GM19025 (cell line): ENCODE measurements around the gene USP17L30.
"Not testable (repeated sequence)": the region's sequence is repeated elsewhere in the genome, so short reads cannot be mapped to it uniquely, and the experiment has no call there.

Source experiments
- ATAC-seq: cut with Tn5 transposase; IDR thresholded peaks from one replicate; pipeline ENCODE4 v1.9.1; 2021; ENCODE audit warnings: mild to moderate bottlenecking, low read depth, moderate library complexity; ENCODE audit not compliant: unreplicated experiment

USP17L30 gene, protein sequence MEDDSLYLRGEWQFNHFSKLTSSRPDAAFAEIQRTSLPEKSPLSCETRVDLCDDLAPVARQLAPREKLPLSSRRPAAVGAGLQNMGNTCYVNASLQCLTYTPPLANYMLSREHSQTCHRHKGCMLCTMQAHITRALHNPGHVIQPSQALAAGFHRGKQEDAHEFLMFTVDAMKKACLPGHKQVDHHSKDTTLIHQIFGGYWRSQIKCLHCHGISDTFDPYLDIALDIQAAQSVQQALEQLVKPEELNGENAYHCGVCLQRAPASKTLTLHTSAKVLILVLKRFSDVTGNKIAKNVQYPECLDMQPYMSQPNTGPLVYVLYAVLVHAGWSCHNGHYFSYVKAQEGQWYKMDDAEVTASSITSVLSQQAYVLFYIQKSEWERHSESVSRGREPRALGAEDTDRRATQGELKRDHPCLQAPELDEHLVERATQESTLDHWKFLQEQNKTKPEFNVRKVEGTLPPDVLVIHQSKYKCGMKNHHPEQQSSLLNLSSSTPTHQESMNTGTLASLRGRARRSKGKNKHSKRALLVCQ

DNA sequence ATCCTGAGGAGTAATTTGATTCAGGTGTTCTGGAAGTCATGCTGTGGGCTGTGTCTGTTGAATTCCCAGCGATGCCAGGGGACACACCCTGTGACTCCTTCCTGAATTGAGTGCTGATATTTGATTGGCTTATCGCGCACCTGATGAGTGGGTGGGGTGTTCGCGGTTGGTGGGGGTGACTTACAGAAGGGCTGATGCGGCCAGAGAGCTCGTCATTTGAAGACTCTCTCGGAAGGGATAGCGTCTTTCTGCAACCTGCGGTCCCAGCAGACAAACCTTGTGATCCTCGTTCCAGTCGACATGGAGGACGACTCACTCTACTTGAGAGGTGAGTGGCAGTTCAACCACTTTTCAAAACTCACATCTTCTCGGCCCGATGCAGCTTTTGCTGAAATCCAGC, at the start of gene USP17L30:
Gene USP17L30 (plus strand): TSS at position 301 of the 400 bp plus-strand sequence. CDS start 0 bp downstream, at position 301.
- not testable (repeated sequence) for ATAC-seq

DNA sequence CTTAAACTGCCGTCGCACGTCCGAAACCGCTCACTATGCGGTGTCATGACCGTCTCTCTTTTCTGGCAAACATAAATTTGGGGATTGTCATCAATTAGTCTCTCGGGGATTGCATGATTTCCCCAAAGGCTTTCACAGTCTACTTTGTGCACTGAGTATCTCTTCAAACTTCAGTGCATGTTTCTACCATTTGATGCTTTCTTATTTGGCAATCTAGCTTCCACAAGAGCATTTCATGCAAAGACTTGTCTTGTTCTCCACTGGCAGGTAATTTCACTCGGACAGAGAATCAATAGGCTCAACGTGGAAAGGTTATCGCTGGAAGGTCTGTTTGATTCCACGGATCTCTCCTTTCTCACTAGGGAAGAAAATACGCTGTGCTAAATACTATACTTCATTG, 38.7 kb upstream of the USP17L30 start:
- ATAC-seq: not testable (repeated sequence)

DNA sequence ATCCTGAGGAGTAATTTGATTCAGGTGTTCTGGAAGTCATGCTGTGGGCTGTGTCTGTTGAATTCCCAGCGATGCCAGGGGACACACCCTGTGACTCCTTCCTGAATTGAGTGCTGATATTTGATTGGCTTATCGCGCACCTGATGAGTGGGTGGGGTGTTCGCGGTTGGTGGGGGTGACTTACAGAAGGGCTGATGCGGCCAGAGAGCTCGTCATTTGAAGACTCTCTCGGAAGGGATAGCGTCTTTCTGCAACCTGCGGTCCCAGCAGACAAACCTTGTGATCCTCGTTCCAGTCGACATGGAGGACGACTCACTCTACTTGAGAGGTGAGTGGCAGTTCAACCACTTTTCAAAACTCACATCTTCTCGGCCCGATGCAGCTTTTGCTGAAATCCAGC, 38.1 kb upstream of the USP17L30 start, which contains the start of gene USP17L24:
Gene USP17L24 (plus strand): TSS at position 301 of the 400 bp plus-strand sequence. CDS start 0 bp downstream, at position 301.
- not testable (repeated sequence) for ATAC-seq

DNA sequence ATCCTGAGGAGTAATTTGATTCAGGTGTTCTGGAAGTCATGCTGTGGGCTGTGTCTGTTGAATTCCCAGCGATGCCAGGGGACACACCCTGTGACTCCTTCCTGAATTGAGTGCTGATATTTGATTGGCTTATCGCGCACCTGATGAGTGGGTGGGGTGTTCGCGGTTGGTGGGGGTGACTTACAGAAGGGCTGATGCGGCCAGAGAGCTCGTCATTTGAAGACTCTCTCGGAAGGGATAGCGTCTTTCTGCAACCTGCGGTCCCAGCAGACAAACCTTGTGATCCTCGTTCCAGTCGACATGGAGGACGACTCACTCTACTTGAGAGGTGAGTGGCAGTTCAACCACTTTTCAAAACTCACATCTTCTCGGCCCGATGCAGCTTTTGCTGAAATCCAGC, 33.3 kb upstream of the USP17L30 start, which contains the start of gene USP17L25:
Gene USP17L25 (plus strand): TSS at position 301 of the 400 bp plus-strand sequence. CDS start 0 bp downstream, at position 301.
- ATAC-seq: not testable (repeated sequence)

DNA sequence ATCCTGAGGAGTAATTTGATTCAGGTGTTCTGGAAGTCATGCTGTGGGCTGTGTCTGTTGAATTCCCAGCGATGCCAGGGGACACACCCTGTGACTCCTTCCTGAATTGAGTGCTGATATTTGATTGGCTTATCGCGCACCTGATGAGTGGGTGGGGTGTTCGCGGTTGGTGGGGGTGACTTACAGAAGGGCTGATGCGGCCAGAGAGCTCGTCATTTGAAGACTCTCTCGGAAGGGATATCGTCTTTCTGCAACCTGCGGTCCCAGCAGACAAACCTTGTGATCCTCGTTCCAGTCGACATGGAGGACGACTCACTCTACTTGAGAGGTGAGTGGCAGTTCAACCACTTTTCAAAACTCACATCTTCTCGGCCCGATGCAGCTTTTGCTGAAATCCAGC, 28.6 kb upstream of the USP17L30 start, which contains the start of gene USP17L26:
Gene USP17L26 (plus strand): TSS at position 301 of the 400 bp plus-strand sequence. CDS start 0 bp downstream, at position 301.
- not testable (repeated sequence) for ATAC-seq

DNA sequence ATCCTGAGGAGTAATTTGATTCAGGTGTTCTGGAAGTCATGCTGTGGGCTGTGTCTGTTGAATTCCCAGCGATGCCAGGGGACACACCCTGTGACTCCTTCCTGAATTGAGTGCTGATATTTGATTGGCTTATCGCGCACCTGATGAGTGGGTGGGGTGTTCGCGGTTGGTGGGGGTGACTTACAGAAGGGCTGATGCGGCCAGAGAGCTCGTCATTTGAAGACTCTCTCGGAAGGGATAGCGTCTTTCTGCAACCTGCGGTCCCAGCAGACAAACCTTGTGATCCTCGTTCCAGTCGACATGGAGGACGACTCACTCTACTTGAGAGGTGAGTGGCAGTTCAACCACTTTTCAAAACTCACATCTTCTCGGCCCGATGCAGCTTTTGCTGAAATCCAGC, 23.8 kb upstream of the USP17L30 start, which contains the start of gene USP17L5:
Gene USP17L5 (plus strand): TSS at position 301 of the 400 bp plus-strand sequence. CDS start 0 bp downstream, at position 301.
- ATAC-seq: not testable (repeated sequence)

DNA sequence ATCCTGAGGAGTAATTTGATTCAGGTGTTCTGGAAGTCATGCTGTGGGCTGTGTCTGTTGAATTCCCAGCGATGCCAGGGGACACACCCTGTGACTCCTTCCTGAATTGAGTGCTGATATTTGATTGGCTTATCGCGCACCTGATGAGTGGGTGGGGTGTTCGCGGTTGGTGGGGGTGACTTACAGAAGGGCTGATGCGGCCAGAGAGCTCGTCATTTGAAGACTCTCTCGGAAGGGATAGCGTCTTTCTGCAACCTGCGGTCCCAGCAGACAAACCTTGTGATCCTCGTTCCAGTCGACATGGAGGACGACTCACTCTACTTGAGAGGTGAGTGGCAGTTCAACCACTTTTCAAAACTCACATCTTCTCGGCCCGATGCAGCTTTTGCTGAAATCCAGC, 19.1 kb upstream of the USP17L30 start, which contains the start of gene USP17L27:
Gene USP17L27 (plus strand): TSS at position 301 of the 400 bp plus-strand sequence. CDS start 0 bp downstream, at position 301.
- not testable (repeated sequence) for ATAC-seq

DNA sequence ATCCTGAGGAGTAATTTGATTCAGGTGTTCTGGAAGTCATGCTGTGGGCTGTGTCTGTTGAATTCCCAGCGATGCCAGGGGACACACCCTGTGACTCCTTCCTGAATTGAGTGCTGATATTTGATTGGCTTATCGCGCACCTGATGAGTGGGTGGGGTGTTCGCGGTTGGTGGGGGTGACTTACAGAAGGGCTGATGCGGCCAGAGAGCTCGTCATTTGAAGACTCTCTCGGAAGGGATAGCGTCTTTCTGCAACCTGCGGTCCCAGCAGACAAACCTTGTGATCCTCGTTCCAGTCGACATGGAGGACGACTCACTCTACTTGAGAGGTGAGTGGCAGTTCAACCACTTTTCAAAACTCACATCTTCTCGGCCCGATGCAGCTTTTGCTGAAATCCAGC, 14.3 kb upstream of the USP17L30 start, which contains the start of gene USP17L28:
Gene USP17L28 (plus strand): TSS at position 301 of the 400 bp plus-strand sequence. CDS start 0 bp downstream, at position 301.
- not testable (repeated sequence) for ATAC-seq

DNA sequence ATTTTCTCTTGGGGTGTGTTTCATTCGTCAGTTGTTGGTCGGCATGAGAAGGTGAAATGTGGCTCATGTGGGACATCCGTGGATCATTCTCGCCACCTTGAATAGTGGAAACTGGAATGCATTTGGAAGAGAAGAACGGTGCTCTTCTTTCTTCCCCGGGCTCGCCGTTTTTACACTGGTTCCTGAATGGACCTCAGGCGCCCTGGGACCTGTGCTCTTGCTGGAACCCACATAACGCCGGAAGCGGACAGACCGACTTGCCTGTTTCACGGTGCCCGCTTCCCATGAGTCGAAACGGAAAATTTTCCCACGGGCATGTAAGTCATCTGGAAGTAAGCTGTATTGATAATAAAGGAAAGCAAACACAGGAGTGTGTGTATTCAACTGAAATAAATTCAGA, 12.1 kb upstream of the USP17L30 start:
- ATAC-seq: not testable (repeated sequence)

DNA sequence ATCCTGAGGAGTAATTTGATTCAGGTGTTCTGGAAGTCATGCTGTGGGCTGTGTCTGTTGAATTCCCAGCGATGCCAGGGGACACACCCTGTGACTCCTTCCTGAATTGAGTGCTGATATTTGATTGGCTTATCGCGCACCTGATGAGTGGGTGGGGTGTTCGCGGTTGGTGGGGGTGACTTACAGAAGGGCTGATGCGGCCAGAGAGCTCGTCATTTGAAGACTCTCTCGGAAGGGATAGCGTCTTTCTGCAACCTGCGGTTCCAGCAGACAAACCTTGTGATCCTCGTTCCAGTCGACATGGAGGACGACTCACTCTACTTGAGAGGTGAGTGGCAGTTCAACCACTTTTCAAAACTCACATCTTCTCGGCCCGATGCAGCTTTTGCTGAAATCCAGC, 9.6 kb upstream of the USP17L30 start, which contains the start of gene USP17L29:
Gene USP17L29 (plus strand): TSS at position 301 of the 400 bp plus-strand sequence. CDS start 0 bp downstream, at position 301.
- not testable (repeated sequence) for ATAC-seq

DNA sequence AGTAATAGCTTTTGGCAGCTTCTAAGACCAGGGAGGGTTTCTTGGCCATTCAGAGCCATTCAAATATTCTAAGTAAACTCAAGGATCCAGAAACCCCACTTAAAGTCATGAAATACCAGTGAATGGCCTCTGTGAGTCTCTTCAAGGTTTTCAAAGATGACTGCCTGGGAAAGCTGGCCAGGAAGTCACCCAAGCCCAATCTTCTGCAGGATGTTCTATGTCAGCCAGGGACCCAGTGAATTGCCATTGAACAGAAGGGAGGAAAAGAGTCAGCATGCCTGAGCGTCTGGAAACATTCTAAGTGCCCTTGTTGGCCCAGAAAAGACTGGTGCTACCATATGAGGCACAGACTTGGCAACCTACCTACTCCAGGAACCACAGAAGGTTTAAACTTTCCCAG, 17.0 kb downstream of the USP17L30 start:
- ATAC-seq: not testable (repeated sequence)

DNA sequence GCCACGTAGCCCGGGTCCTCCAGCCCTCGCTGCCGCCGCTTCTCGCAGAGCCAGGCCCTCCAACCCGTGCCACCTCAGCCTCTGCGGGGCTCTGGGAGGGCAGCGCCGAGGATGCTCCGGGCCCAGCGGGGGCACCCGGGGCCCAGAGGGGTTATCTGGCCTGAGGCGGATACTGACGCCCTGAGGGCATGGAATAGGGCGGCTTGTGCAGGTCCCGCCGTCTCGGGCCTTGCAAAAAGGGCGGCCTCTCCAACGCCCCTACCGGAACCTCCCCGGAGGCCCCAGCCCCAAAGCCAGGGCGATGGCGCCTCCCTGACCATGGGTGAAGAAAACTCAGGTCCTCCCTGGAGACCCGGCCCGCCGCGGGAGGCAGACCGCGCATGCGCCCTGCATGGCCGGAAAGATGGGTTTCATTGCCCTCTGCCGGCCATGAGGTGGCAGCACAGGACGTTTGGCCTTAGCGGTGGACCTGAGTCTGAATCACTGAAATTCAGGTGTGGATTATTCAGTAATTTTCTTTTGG, 18.1 kb downstream of the USP17L30 start:
- not testable (repeated sequence) for ATAC-seq

DNA sequence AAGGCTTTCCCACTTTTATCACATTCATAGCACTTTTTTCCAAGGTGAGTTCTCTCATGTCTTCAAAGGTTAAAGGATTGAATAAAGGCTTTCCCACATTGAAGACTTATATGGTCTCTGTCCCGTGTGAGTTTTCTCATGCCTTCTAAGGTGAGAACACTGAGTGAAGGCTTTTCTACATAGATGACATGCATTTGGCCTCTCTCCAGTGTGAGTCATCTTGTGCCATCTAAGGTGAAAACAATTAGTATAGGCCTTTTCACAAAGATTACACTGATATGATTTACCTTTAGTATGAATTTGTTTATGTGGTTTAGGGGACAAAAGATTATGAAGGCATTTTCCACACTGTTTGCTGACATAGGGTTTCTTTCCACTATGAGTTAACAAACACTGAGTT, 21.2 kb downstream of the USP17L30 start:
- ATAC-seq: no peak

DNA sequence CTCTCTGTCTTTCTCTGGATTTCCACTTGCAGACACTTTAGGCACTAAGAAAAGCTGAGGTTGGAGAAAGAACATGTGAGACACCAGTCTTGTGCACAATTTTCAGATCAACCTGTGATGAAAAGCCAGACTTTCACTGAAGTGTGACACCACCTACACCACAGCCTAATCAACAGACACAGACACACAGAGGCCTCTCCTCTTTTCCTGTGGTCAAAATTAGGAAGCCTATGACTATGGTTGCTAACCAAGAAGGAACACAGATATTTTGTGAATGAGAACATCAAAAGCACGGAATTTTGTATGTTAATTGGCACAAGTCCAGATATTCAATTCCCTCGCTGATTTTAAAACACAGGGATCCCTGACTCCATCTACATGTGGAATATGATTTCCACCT, 26.1 kb downstream of the USP17L30 start:
- not testable (repeated sequence) for ATAC-seq

DNA sequence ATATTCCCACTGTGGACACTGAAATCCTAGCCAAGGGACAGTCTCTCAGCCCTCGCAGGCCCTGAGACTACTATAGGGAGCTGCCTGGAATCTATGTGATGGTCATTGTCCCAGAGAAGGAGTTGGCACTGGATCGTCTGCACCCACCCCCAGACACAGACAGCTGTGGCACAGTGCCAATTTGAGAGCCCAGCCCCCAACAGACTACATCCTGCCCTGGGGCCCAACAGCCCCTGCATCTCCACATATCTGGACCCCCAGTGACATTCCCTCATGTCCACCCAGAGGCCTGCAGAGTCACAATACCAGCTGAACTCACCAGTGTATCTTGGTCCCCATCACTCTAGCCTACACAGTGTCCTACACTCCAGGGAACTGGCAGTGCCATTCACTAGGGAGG, 42.8 kb downstream of the USP17L30 start:
- ATAC-seq: not testable (repeated sequence)

DNA sequence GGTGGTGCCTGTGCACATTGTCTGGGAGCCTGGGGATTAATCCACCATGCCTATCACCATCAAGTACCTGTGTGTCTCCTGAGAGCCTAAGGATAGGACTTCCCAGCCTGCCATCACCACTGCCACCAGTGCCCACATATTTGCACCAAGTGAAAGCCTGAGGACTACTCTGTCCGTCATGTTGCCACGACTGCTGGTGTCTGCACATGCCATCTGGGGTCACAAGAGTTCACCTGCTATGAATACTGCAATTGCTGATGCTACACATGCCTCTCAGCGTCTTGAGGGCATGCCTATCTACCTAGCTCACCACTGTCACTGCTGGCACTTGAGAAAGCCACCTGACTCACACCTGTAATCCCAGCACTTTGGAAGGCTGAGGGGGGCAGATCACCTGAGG, 43.6 kb downstream of the USP17L30 start:
- not testable (repeated sequence) for ATAC-seq

DNA sequence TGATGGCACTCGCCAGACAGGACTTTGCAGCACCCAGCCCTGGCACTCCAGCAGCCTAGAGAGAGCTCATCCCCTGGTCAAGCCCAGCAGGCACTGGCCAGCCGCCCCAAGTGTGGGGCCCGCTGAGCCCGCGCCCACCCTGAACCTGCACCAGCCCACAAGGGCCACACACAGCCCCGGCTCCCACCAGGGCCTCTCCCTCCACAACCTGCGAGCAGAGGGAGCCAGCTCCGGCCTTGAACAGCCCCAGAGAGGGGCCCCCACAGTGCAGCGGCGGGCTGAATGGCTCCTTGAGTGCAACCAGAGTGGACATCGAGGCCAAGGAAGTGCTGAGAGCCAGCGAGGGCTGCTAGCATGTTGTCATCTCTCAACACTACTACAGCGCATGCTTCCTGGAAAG, 46.9 kb downstream of the USP17L30 start:
- ATAC-seq: no peak
